Measurements from ENCODE around the gene DNASE1L1.
"Not testable (repeated sequence)": the region's sequence is repeated elsewhere in the genome, so short reads cannot be mapped to it uniquely, and the experiment has no call there.

DNASE1L1 gene

GRCh38 chrX:154401045-154401799, 7.8 kb downstream of the DNASE1L1 start:
- H3K4me3 ChIP-seq (replicated peaks; ENCODE audit: low read depth, low read length): peak overlapping the region; percentile 88
- DNase-seq (ENCODE audit: extremely low read depth, low read depth): no peak
- no peak for TF ChIP-seq CTCF (IDR thresholded peaks at IDR 0.05; ENCODE audit: low read depth, low read length, missing control alignments)

GRCh38 chrX:154400369-154400817, 8.7 kb downstream of the DNASE1L1 start:
- DNase-seq (ENCODE audit: extremely low read depth, low read depth): not testable (repeated sequence)
- H3K4me3 ChIP-seq (replicated peaks; ENCODE audit: low read depth, low read length): peak overlapping the region; percentile 88

GRCh38 chrX:154399527-154400368, 9.3 kb downstream of the DNASE1L1 start:
- no peak for TF ChIP-seq CTCF (IDR thresholded peaks at IDR 0.05; ENCODE audit: low read depth, low read length, missing control alignments)
- peak overlapping the region; percentile 88 for H3K4me3 ChIP-seq (replicated peaks; ENCODE audit: low read depth, low read length)
- DNase-seq (ENCODE audit: extremely low read depth, low read depth): no peak

DNA sequence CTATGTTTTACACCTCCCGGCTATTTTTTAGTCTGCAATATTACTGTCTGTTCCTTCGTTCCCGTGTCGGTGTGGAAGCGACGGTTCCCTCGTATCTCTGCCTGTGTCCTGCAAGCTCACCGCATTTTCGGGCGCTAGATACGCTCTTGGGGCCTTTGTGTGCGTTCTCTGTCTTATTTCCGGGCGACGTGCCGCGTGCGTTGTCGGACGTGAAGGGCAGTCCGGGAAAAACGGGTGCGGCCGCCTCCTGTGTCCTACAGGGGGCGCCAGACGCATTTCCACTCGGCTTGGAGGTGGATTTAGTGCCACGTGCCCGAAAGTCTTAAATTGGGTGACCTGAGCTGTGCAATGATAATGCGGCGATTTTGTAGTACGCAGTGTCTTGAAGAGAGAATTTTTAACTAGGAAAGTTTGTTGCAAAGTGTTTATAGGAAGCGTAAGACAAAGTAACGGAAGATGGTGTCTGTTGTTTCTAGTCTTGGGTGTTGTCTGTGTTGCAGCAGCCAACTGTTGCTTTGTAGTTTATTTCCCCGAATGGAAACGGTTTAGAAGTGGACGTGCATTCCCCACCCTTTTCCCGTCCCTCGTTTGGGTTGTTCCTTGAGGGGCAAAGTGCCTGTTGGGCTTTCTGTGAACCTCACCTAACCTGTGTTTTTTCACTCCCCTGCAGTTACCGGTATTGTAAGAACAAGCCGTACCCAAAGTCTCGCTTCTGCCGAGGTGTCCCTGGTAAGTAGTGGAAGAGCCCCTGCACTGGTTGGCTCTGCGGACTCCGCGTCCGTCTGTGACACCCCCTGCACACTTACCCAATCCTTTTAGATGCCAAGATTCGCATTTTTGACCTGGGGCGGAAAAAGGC, 10.2 kb downstream of the DNASE1L1 start:
- TF ChIP-seq CTCF (IDR thresholded peaks at IDR 0.05; ENCODE audit: low read depth, low read length, missing control alignments): peak; percentile 65
- H3K4me3 ChIP-seq (replicated peaks; ENCODE audit: low read depth, low read length): peak overlapping the region; percentile 88
- DNase-seq (ENCODE audit: extremely low read depth, low read depth): no peak

GRCh38 chrX:154397888-154398667, 11.0 kb downstream of the DNASE1L1 start, which contains the start of gene RPL10:
Gene RPL10 (plus strand): TSS chrX:154398377. CDS start chrX:154398520, 143 bp downstream.
- peak within 1 kb of the TSS; percentile 88 for H3K4me3 ChIP-seq (replicated peaks; ENCODE audit: low read depth, low read length)
- no peak for TF ChIP-seq CTCF (IDR thresholded peaks at IDR 0.05; ENCODE audit: low read depth, low read length, missing control alignments)
- DNase-seq (ENCODE audit: extremely low read depth, low read depth): peak; percentile 88

DNA sequence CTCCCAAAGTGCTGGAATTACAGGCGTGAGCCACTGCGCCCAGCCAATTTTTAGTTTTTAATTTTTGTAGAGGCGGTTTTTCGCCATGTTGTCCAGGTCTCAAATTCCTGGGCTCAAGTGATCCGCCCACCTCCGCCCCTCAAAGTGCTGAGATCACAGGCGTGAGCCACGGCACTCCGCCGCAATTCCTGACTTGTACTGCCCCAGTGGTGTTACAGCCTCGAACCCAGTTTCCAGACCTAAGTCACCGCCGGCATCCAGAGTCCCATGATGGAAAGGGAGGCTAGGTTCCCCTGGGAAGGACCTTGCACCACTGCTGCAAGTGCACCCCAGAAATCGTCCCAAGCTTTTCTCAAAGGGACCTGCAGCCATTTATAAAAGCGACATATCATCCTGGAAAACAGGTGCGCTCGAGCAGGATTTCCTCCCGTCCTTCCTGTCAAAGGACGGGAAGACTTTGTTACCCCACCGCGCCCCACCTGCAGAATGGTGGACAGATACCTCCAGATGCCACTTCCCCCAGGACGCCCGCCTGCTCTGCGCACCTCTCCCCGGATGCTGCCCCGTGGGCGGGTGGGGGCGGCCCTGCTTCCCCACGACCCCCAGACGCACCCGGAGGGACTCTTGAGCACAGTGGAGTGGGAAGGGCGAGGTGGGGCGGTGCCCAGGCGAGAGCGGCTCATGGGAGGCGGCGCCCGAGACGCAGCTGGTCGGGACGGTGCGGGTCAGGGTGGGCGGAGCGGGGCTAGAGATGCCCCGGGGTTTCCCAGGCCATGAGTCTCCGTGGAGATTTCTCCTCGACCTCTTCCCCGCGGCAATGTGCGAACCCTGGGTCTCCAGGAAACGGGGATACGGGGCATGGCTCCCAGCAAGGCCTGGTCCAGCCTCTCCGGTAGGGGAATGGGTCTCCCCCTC, 11.8 kb downstream of the DNASE1L1 start:
- peak overlapping the region; percentile 88 for H3K4me3 ChIP-seq (replicated peaks; ENCODE audit: low read depth, low read length)
- no peak for DNase-seq (ENCODE audit: extremely low read depth, low read depth)
- TF ChIP-seq CTCF (IDR thresholded peaks at IDR 0.05; ENCODE audit: low read depth, low read length, missing control alignments): no peak

GRCh38 chrX:154396363-154396762, 12.7 kb downstream of the DNASE1L1 start:
- H3K4me3 ChIP-seq (replicated peaks; ENCODE audit: low read depth, low read length); DNase-seq (ENCODE audit: extremely low read depth, low read depth): not testable (repeated sequence)

DNA sequence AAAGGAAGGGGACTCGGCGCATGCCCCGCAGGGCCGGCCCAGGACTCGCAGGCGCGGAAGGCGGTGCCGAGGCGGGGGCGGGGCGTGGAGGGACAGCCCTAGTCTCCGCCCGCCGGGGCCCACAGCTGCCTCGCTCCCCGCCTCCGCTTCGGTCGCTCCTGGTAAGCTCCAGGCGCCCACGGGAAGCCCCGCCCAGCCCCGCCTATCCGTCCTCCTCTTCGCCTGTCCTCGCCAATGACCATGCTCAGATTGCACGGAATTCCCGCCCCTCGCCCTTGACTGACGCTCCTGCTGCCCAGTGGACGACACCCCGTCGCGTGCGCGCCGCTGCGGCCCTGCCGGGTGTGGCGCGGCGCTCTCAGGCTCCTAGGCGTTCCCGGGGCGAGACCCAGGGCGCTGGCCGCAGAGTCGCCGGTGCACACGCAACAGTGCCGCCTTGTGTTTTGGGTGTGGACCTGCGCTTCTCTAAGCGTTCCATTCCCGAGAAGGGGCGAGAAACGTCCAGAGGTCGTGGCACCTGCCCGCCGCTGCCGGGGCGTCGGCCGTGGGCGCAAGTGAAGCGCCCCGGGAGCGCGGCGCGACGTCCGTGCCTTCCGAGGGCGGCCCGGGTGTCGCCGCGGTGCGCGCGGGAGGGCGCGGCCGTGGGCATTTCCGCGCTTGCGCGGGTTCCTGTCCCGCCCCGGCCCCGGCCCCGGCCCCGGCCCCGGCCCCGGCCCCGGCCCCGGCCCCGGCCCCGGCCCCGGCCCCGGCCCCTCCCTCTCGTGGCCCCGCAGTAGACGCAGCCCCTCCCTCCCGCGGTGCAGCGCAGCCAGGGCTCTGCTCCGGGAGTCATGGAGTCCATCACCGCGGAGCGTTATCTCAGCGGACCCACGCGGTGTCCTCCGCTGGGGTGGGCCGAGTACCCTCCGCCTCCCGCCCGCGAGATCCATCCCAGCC, 19.0 kb downstream of the DNASE1L1 start:
- not testable (repeated sequence) for DNase-seq (ENCODE audit: extremely low read depth, low read depth); H3K4me3 ChIP-seq (replicated peaks; ENCODE audit: low read depth, low read length)

Data from HFF-Myc (cell line).